H9 (cell line): ENCODE measurements around the gene NCAPH2. TPM values are rescaled to one million over a fixed set of nuclear protein-coding genes. Genes with fewer than 3 reads are reported as not detected.

Source experiments
- DNase-seq: peaks from one replicate; pipeline ENCODE4 v3.0.0-alpha.2; 2017
- H2AFZ ChIP-seq: one replicate; pipeline ENCODE4 v1.6.1; 2013; ENCODE audit warnings: mild to moderate bottlenecking, low read length, control low read depth, moderate library complexity
- H2AK5ac ChIP-seq: 2 replicates; pipeline ENCODE4 v1.6.1; 2013; ENCODE audit warnings: low read length, control low read depth, mixed read lengths; ENCODE audit not compliant: insufficient read length
- H2BK120ac ChIP-seq: one replicate; pipeline ENCODE4 v1.6.1; 2013; ENCODE audit warnings: low read depth, mild to moderate bottlenecking, low read length, control low read depth, inconsistent platforms; ENCODE audit not compliant: poor library complexity, severe bottlenecking
- H2BK12ac ChIP-seq: 2 replicates; pipeline ENCODE4 v1.6.1; 2013; ENCODE audit warnings: low read length, control low read depth, mixed read lengths, low read depth; ENCODE audit not compliant: insufficient read length
- H2BK15ac ChIP-seq: 2 replicates; pipeline ENCODE4 v1.6.1; 2013; ENCODE audit warnings: low read depth, low read length, control low read depth
- H2BK20ac ChIP-seq: one replicate; pipeline ENCODE4 v1.6.1; 2013; ENCODE audit warnings: low read depth, mild to moderate bottlenecking, low read length, control low read depth, inconsistent platforms; ENCODE audit not compliant: poor library complexity, severe bottlenecking
- H2BK5ac ChIP-seq: 2 replicates; pipeline ENCODE4 v1.6.1; 2013; ENCODE audit warnings: low read length, control low read depth, mixed read lengths; ENCODE audit not compliant: insufficient read length
- H3K14ac ChIP-seq: 2 replicates; pipeline ENCODE4 v1.6.1; 2013; ENCODE audit warnings: low read length, control low read depth; ENCODE audit not compliant: insufficient read depth
- H3K18ac ChIP-seq: 2 replicates; pipeline ENCODE4 v1.6.1; 2013; ENCODE audit warnings: low read depth, mild to moderate bottlenecking, mixed read lengths, low read length, control low read depth; ENCODE audit not compliant: insufficient read length
- H3K23ac ChIP-seq: 2 replicates; pipeline ENCODE4 v1.6.1; 2013; ENCODE audit warnings: low read length, control low read depth, mixed read lengths, low read depth; ENCODE audit not compliant: insufficient read length
- H3K23me2 ChIP-seq: 2 replicates; pipeline ENCODE4 v1.6.1; 2013; ENCODE audit warnings: low read depth, mild to moderate bottlenecking, mixed read lengths, low read length, control low read depth; ENCODE audit not compliant: insufficient read length, poor library complexity, severe bottlenecking
- H3K27ac ChIP-seq: 2 replicates; pipeline ENCODE4 v1.5.1; 2013; ENCODE audit warnings: low read length, control low read depth, mixed read lengths, low read depth; ENCODE audit not compliant: insufficient read length
- H3K27me3 ChIP-seq: 2 replicates; pipeline ENCODE4 v1.6.1; 2013; ENCODE audit warnings: low read length, control low read depth, inconsistent platforms; ENCODE audit not compliant: insufficient read depth
- H3K4ac ChIP-seq: 2 replicates; pipeline ENCODE4 v1.6.1; 2013; ENCODE audit warnings: low read depth, mild to moderate bottlenecking, control low read depth, inconsistent platforms, low read length, moderate library complexity
- H3K4me1 ChIP-seq: 2 replicates; pipeline ENCODE4 v1.6.1; 2013; ENCODE audit warnings: low read length, control low read depth, inconsistent platforms; ENCODE audit not compliant: insufficient read depth
- H3K4me2 ChIP-seq: 2 replicates; pipeline ENCODE4 v1.6.1; 2013; ENCODE audit warnings: low read length, control low read depth, mixed read lengths; ENCODE audit not compliant: insufficient read length, insufficient read depth
- H3K56ac ChIP-seq: 2 replicates; pipeline ENCODE4 v1.6.1; 2013; ENCODE audit warnings: low read depth, mild to moderate bottlenecking, mixed read lengths, low read length, control low read depth; ENCODE audit not compliant: insufficient read length
- H3K79me1 ChIP-seq: 2 replicates; pipeline ENCODE4 v1.6.1; 2013; ENCODE audit warnings: low read depth, mild to moderate bottlenecking, moderate library complexity, low read length, control low read depth, inconsistent platforms; ENCODE audit not compliant: insufficient read depth, poor library complexity, severe bottlenecking
- H3K79me2 ChIP-seq: 2 replicates; pipeline ENCODE4 v1.6.1; 2013; ENCODE audit warnings: low read length, control low read depth, inconsistent platforms; ENCODE audit not compliant: insufficient read depth
- H3K9ac ChIP-seq: 2 replicates; pipeline ENCODE4 v1.6.1; 2013; ENCODE audit warnings: low read length, control low read depth, mixed read lengths; ENCODE audit not compliant: insufficient read length; ENCODE audit errors: extremely low read depth
- H3K9me3 ChIP-seq: one replicate; pipeline ENCODE4 v1.6.1; 2013; ENCODE audit warnings: low read depth, low read length, inconsistent platforms; ENCODE audit not compliant: control insufficient read depth
- H3T11ph ChIP-seq: one replicate; pipeline ENCODE4 v1.6.1; 2013; ENCODE audit warnings: mild to moderate bottlenecking, low read length, control low read depth, inconsistent platforms
- H4K20me1 ChIP-seq: one replicate; pipeline ENCODE4 v1.6.1; 2013; ENCODE audit not compliant: control insufficient read depth, insufficient read length, insufficient read depth
- H4K5ac ChIP-seq: 2 replicates; pipeline ENCODE4 v1.6.1; 2013; ENCODE audit warnings: low read depth, mild to moderate bottlenecking, mixed read lengths, low read length, control low read depth; ENCODE audit not compliant: insufficient read length
- H4K8ac ChIP-seq: replicated peaks from 2 replicates; pipeline ENCODE4 v1.6.1; 2013; ENCODE audit warnings: low read length, control low read depth, mixed read lengths, low read depth; ENCODE audit not compliant: insufficient read length
- H4K91ac ChIP-seq: 2 replicates; pipeline ENCODE4 v1.6.1; 2013; ENCODE audit warnings: low read depth, mild to moderate bottlenecking, moderate library complexity, mixed read lengths, low read length, control low read depth; ENCODE audit not compliant: insufficient read length
- H3K27ac Mint-ChIP-seq, 3 experiments: 2 replicates in 2 of 3; 3 replicates in 1 of 3; pipeline ENCODE4 v1.8.0; 2020 to 2021; ENCODE audit warnings: mixed read lengths in 3 of 3, mild to moderate bottlenecking in 1 of 3, moderate library complexity in 1 of 3
- H3K27me3 Mint-ChIP-seq: 2 replicates; pipeline ENCODE4 v1.8.0; 2021; ENCODE audit warnings: low read depth, mild to moderate bottlenecking, moderate library complexity, mixed read lengths
- H3K36me3 Mint-ChIP-seq, 3 experiments: 2 replicates in 2 of 3; 3 replicates in 1 of 3; pipeline ENCODE4 v1.8.0; 2020 to 2021; ENCODE audit warnings: low read depth in 3 of 3, mixed read lengths in 3 of 3; ENCODE audit not compliant: insufficient read depth in 1 of 3
- H3K4me1 Mint-ChIP-seq, 2 experiments: 2 replicates each; pipeline ENCODE4 v1.8.0; 2020; ENCODE audit warnings: mixed read lengths in 2 of 2
- H3K4me3 Mint-ChIP-seq, 2 experiments: 2 replicates in 1 of 2; 3 replicates in 1 of 2; pipeline ENCODE4 v1.8.0; 2020 to 2021; ENCODE audit warnings: mild to moderate bottlenecking in 2 of 2, mixed read lengths in 2 of 2, moderate library complexity in 1 of 2
- H3K9me3 Mint-ChIP-seq, 2 experiments: 2 replicates in 1 of 2; 3 replicates in 1 of 2; pipeline ENCODE4 v1.8.0; 2020; ENCODE audit warnings: mild to moderate bottlenecking in 2 of 2, mixed read lengths in 2 of 2, moderate library complexity in 1 of 2
- WGBS: extraction: QIAGEN DNeasy Blood & Tissue Kit; methylation state at CpG from one replicate; pipeline ENCODE4 v1.1.7; 2013; ENCODE audit warnings: missing lambda C conversion rate, low lambda C conversion rate, mixed read lengths; ENCODE audit not compliant: insufficient read length; ENCODE audit errors: extremely low coverage; 5-methylcytosine and 5-hydroxymethylcytosine counted together
- total RNA-seq: library from RNA; stranded (reverse); gene quantifications from 2 replicates; pipeline ENCODE4 v1.2.1, GENCODE V29; 2021
- TF ChIP-seq, protein P1 (sequence below): fragments of 200-600 bp; sonication (generic); conservative IDR thresholded peaks from 3 replicates; pipeline ENCODE4 v1.8.0; 2021; ENCODE audit warnings: antibody characterized with exemption, mild to moderate bottlenecking

NCAPH2 gene
- total RNA-seq, 1 experiment from 2014 or later, result 76.2 TPM

- H3K23me2 ChIP-seq, result peaks cover 3% of the 10 kb centered on the region
- H3T11ph ChIP-seq, result no peak overlapping the region
- no peak overlapping the region for H3K4ac ChIP-seq
- H2AK5ac ChIP-seq, result no peak overlapping the region
- H3K23ac ChIP-seq, result no peak overlapping the region
- no peaks in the 10 kb centered on the region for H3K79me1 ChIP-seq
- H3K79me2 ChIP-seq, result no peaks in the 10 kb centered on the region
- H4K20me1 ChIP-seq, result peaks cover 3% of the 10 kb centered on the region
- H2AFZ ChIP-seq, result no peak overlapping the region
- no peak overlapping the region for H3K18ac ChIP-seq
- H3K27me3 ChIP-seq, result no peaks in the 10 kb centered on the region
- H3K4me2 ChIP-seq, result no peak overlapping the region
- H3K27ac ChIP-seq, result no peak overlapping the region
- Mint-ChIP-seq H3K27me3 (no peaks in the 10 kb centered on the region; the same call in 1 of the 2 replicates), H3K9me3 (no peaks in the 10 kb centered on the region), H3K27ac (no peak overlapping the region; a peak in 1 of 7 replicates), H3K4me1 (peaks cover 5 to 7% of the 10 kb centered on the region in 2 experiments), H3K4me3 (no peak overlapping the region), H3K36me3 (peaks cover 7 to 64% (median 39%) of the 10 kb centered on the region in 3 experiments; a peak in 6 of 7 replicates)
- H2BK120ac ChIP-seq, result no peak overlapping the region
- H4K8ac ChIP-seq, result no peak overlapping the region
- no peak overlapping the region for H4K5ac ChIP-seq
- no peaks in the 10 kb centered on the region for H3K9me3 ChIP-seq
- no peak for DNase-seq
- no peak overlapping the region for H3K9ac ChIP-seq
- TF ChIP-seq, protein P1, sequence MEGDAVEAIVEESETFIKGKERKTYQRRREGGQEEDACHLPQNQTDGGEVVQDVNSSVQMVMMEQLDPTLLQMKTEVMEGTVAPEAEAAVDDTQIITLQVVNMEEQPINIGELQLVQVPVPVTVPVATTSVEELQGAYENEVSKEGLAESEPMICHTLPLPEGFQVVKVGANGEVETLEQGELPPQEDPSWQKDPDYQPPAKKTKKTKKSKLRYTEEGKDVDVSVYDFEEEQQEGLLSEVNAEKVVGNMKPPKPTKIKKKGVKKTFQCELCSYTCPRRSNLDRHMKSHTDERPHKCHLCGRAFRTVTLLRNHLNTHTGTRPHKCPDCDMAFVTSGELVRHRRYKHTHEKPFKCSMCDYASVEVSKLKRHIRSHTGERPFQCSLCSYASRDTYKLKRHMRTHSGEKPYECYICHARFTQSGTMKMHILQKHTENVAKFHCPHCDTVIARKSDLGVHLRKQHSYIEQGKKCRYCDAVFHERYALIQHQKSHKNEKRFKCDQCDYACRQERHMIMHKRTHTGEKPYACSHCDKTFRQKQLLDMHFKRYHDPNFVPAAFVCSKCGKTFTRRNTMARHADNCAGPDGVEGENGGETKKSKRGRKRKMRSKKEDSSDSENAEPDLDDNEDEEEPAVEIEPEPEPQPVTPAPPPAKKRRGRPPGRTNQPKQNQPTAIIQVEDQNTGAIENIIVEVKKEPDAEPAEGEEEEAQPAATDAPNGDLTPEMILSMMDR, result no peak
- peaks cover 3% of the 10 kb centered on the region; the same call in 1 of the 2 replicates for H3K4me1 ChIP-seq
- no peak overlapping the region for H4K91ac ChIP-seq
- no peak overlapping the region for H2BK5ac ChIP-seq
- no peak overlapping the region for H2BK12ac ChIP-seq
- no peak overlapping the region; the same call in 1 of the 2 replicates for H3K14ac ChIP-seq
- H3K56ac ChIP-seq, result no peak overlapping the region
- no peak overlapping the region for H2BK15ac ChIP-seq
- no peak overlapping the region for H2BK20ac ChIP-seq
- WGBS, result no CpG with 5 or more reads among the region's 13 CpGs
Measured at GRCh38 chr22:50520826-50521453, 12.9 kb downstream of the NCAPH2 start.
